Mesendoderm (in vitro differentiated cells): Measurements from ENCODE around the gene S100P.
"Not testable (repeated sequence)": the region's sequence is repeated elsewhere in the genome, so short reads cannot be mapped to it uniquely, and the experiment has no call there.

ENCODE experiments used
- DNase-seq: peaks from one replicate; pipeline ENCODE4 v3.0.0; 2013
- H2AK5ac ChIP-seq: 2 replicates; pipeline ENCODE4 v1.6.1; 2013; ENCODE audit warnings: low read length, inconsistent platforms
- H2BK120ac ChIP-seq: 2 replicates; pipeline ENCODE4 v1.6.1; 2013; ENCODE audit warnings: low read depth, mild to moderate bottlenecking, low read length, moderate library complexity, mixed read lengths
- H2BK15ac ChIP-seq: replicated peaks from 2 replicates; pipeline ENCODE4 v1.6.1; 2013; ENCODE audit warnings: low read depth, mild to moderate bottlenecking, moderate library complexity
- H2BK5ac ChIP-seq: 2 replicates; pipeline ENCODE4 v1.6.1; 2013; ENCODE audit warnings: low read length, inconsistent platforms
- H3K18ac ChIP-seq: 2 replicates; pipeline ENCODE4 v1.6.1; 2013; ENCODE audit warnings: mild to moderate bottlenecking, low read length, mixed read lengths
- H3K23ac ChIP-seq: one replicate; pipeline ENCODE4 v1.6.1; 2013; ENCODE audit warnings: low read length
- H3K27ac ChIP-seq: 2 replicates; pipeline ENCODE4 v1.5.1; 2013; ENCODE audit warnings: low read depth, mild to moderate bottlenecking, inconsistent platforms, low read length, moderate library complexity
- H3K27me3 ChIP-seq: 2 replicates; pipeline ENCODE4 v1.6.1; 2013; ENCODE audit warnings: low read length, control low read depth, mild to moderate bottlenecking, inconsistent platforms; ENCODE audit not compliant: insufficient read depth, poor library complexity
- H3K36me3 ChIP-seq: 2 replicates; pipeline ENCODE4 v1.6.1; 2013; ENCODE audit warnings: low read length, inconsistent platforms; ENCODE audit not compliant: control insufficient read depth, insufficient read depth
- H3K4ac ChIP-seq: one replicate; pipeline ENCODE4 v1.6.1; 2013; ENCODE audit warnings: low read depth, mild to moderate bottlenecking, low read length, moderate library complexity
- H3K4me1 ChIP-seq: 2 replicates; pipeline ENCODE4 v1.6.1; 2013; ENCODE audit warnings: low read depth, low read length, inconsistent platforms; ENCODE audit not compliant: control insufficient read depth
- H3K4me2 ChIP-seq: 2 replicates; pipeline ENCODE4 v1.6.1; 2013; ENCODE audit warnings: low read length
- H3K4me3 ChIP-seq: 2 replicates; pipeline ENCODE4 v1.5.1; 2013; ENCODE audit warnings: mild to moderate bottlenecking, low read length
- H3K56ac ChIP-seq: one replicate; pipeline ENCODE4 v1.6.1; 2013; ENCODE audit warnings: low read length
- H3K79me1 ChIP-seq: 2 replicates; pipeline ENCODE4 v1.6.1; 2013; ENCODE audit warnings: low read length, inconsistent platforms
- H3K79me2 ChIP-seq: 2 replicates; pipeline ENCODE4 v1.6.1; 2013; ENCODE audit warnings: mild to moderate bottlenecking, low read length; ENCODE audit not compliant: control insufficient read depth, insufficient read depth
- H3K9ac ChIP-seq: 2 replicates; pipeline ENCODE4 v1.6.1; 2013; ENCODE audit warnings: low read length, inconsistent platforms
- H4K5ac ChIP-seq: one replicate; pipeline ENCODE4 v1.6.1; 2013; ENCODE audit warnings: low read length
- H4K8ac ChIP-seq: one replicate; pipeline ENCODE4 v1.6.1; 2013; ENCODE audit warnings: low read depth, mild to moderate bottlenecking, control low read depth, low read length, moderate library complexity
- WGBS: extraction: QIAGEN DNeasy Blood & Tissue Kit; methylation state at CpG from one replicate; pipeline ENCODE4 v1.1.7; 2013; ENCODE audit warnings: low lambda C conversion rate, missing lambda C conversion rate; ENCODE audit not compliant: insufficient coverage; ENCODE audit errors: extremely low coverage; 5-methylcytosine and 5-hydroxymethylcytosine counted together

The S100P gene

GRCh38 chr4:6668391-6668790, 25.3 kb upstream of the S100P start:
- Histone ChIP-seq H3K36me3 (no peaks in the 10 kb centered on the region), H4K5ac (no peak overlapping the region), H3K4ac (no peak overlapping the region), H3K9ac (no peak overlapping the region), H2AK5ac (no peak overlapping the region), H3K18ac (no peak overlapping the region), H3K79me1 (no peaks in the 10 kb centered on the region), H3K56ac (no peak overlapping the region), H3K4me2 (no peak overlapping the region), H4K8ac (no peak overlapping the region), H3K4me1 (no peaks in the 10 kb centered on the region), H2BK15ac (no peak overlapping the region), H3K27me3 (no peaks in the 10 kb centered on the region), H2BK120ac (no peak overlapping the region), H3K23ac (no peak overlapping the region), H3K4me3 (no peak overlapping the region), H2BK5ac (no peak overlapping the region), H3K79me2 (no peaks in the 10 kb centered on the region), H3K27ac (no peak overlapping the region)
- DNase-seq: no peak
- WGBS: no CpG with 5 or more reads among the region's 11 CpGs

GRCh38 chr4:6671648-6672047, 22.0 kb upstream of the S100P start:
- H3K9ac ChIP-seq: no peak overlapping the region
- WGBS: no CpG with 5 or more reads among the region's 1 CpG

GRCh38 chr4:6672131-6672530, 21.5 kb upstream of the S100P start:
- Histone ChIP-seq H2AK5ac (no peak overlapping the region), H3K18ac (no peak overlapping the region), H3K79me1 (peaks cover 20% of the 10 kb centered on the region), H3K79me2 (peaks cover 17% of the 10 kb centered on the region), H3K9ac (no peak overlapping the region), H3K4ac (no peak overlapping the region), H4K5ac (no peak overlapping the region), H2BK5ac (no peak overlapping the region), H3K23ac (no peak overlapping the region), H2BK15ac (no peak overlapping the region), H3K27me3 (no peaks in the 10 kb centered on the region), H3K4me2 (no peak overlapping the region), H3K4me3 (no peak overlapping the region), H3K4me1 (peaks cover 4% of the 10 kb centered on the region), H3K56ac (no peak overlapping the region), H2BK120ac (no peak overlapping the region), H3K36me3 (peaks cover 3% of the 10 kb centered on the region), H3K27ac (no peak overlapping the region), H4K8ac (no peak overlapping the region)
- no peak for DNase-seq
- WGBS: no CpG with 5 or more reads among the region's 19 CpGs

More at GRCh38 chr4:6671648-6672047, 22.0 kb upstream of the S100P start:
- no peak overlapping the region for H3K27ac ChIP-seq
- H2BK120ac ChIP-seq: no peak overlapping the region
- peaks cover 4% of the 10 kb centered on the region for H3K4me1 ChIP-seq
- no peak overlapping the region for H2BK5ac ChIP-seq
- no peak overlapping the region for H2BK15ac ChIP-seq
- H3K79me2 ChIP-seq: peaks cover 15% of the 10 kb centered on the region
- no peak overlapping the region for H4K5ac ChIP-seq
- no peak overlapping the region for H3K56ac ChIP-seq
- H4K8ac ChIP-seq: no peak overlapping the region
- H3K4me3 ChIP-seq: no peak overlapping the region
- H3K27me3 ChIP-seq: no peaks in the 10 kb centered on the region
- peaks cover 17% of the 10 kb centered on the region for H3K79me1 ChIP-seq
- no peak overlapping the region for H3K18ac ChIP-seq
- no peak overlapping the region for H2AK5ac ChIP-seq
- H3K36me3 ChIP-seq: peaks cover 3% of the 10 kb centered on the region
- no peak for DNase-seq
- H3K4ac ChIP-seq: no peak overlapping the region
- no peak overlapping the region for H3K23ac ChIP-seq
- H3K4me2 ChIP-seq: no peak overlapping the region

- not testable (repeated sequence) for H2BK5ac ChIP-seq, H3K4me1 ChIP-seq, H3K23ac ChIP-seq, H3K4me3 ChIP-seq, DNase-seq, H3K4me2 ChIP-seq, H3K9ac ChIP-seq, H3K27ac ChIP-seq, H3K18ac ChIP-seq, H2BK120ac ChIP-seq, H4K5ac ChIP-seq, H4K8ac ChIP-seq, H3K56ac ChIP-seq, H3K27me3 ChIP-seq, H2BK15ac ChIP-seq, H2AK5ac ChIP-seq, H3K36me3 ChIP-seq, H3K4ac ChIP-seq
- no CpG with 5 or more reads among the region's 34 CpGs for WGBS
- H3K79me2 ChIP-seq: peaks cover 17% of the 10 kb centered on the region
- H3K79me1 ChIP-seq: peaks cover 21% of the 10 kb centered on the region
Observed at GRCh38 chr4:6672541-6673190, 21.0 kb upstream of the S100P start.

- H3K9ac ChIP-seq: peak overlapping the region; percentile 44
- H4K8ac ChIP-seq, H4K5ac ChIP-seq, H3K27ac ChIP-seq, DNase-seq, H3K4me2 ChIP-seq, H3K18ac ChIP-seq, H3K4me1 ChIP-seq, H2AK5ac ChIP-seq, H3K36me3 ChIP-seq, H3K23ac ChIP-seq, H3K4ac ChIP-seq, H2BK5ac ChIP-seq, H3K27me3 ChIP-seq, H3K4me3 ChIP-seq, H2BK15ac ChIP-seq, H2BK120ac ChIP-seq: not testable (repeated sequence)
- WGBS: no CpG with 5 or more reads among the region's 14 CpGs
- peak overlapping the region; percentile 56 for H3K56ac ChIP-seq
- peaks cover 21% of the 10 kb centered on the region for H3K79me1 ChIP-seq
- H3K79me2 ChIP-seq: peaks cover 17% of the 10 kb centered on the region
Observed at GRCh38 chr4:6673191-6673659, 20.5 kb upstream of the S100P start.
